Mesendoderm (in vitro differentiated cells): Measurements from ENCODE around the gene ZNF654.

Source experiments
- DNase-seq: peaks from one replicate; pipeline ENCODE4 v3.0.0; 2013
- H2AK5ac ChIP-seq: 2 replicates; pipeline ENCODE4 v1.6.1; 2013; ENCODE audit warnings: low read length, inconsistent platforms
- H2BK120ac ChIP-seq: 2 replicates; pipeline ENCODE4 v1.6.1; 2013; ENCODE audit warnings: low read depth, mild to moderate bottlenecking, low read length, moderate library complexity, mixed read lengths
- H2BK15ac ChIP-seq: replicated peaks from 2 replicates; pipeline ENCODE4 v1.6.1; 2013; ENCODE audit warnings: low read depth, mild to moderate bottlenecking, moderate library complexity
- H2BK5ac ChIP-seq: 2 replicates; pipeline ENCODE4 v1.6.1; 2013; ENCODE audit warnings: low read length, inconsistent platforms
- H3K18ac ChIP-seq: 2 replicates; pipeline ENCODE4 v1.6.1; 2013; ENCODE audit warnings: mild to moderate bottlenecking, low read length, mixed read lengths
- H3K23ac ChIP-seq: one replicate; pipeline ENCODE4 v1.6.1; 2013; ENCODE audit warnings: low read length
- H3K27ac ChIP-seq: 2 replicates; pipeline ENCODE4 v1.5.1; 2013; ENCODE audit warnings: low read depth, mild to moderate bottlenecking, inconsistent platforms, low read length, moderate library complexity
- H3K27me3 ChIP-seq: 2 replicates; pipeline ENCODE4 v1.6.1; 2013; ENCODE audit warnings: low read length, control low read depth, mild to moderate bottlenecking, inconsistent platforms; ENCODE audit not compliant: insufficient read depth, poor library complexity
- H3K36me3 ChIP-seq: 2 replicates; pipeline ENCODE4 v1.6.1; 2013; ENCODE audit warnings: low read length, inconsistent platforms; ENCODE audit not compliant: control insufficient read depth, insufficient read depth
- H3K4ac ChIP-seq: one replicate; pipeline ENCODE4 v1.6.1; 2013; ENCODE audit warnings: low read depth, mild to moderate bottlenecking, low read length, moderate library complexity
- H3K4me1 ChIP-seq: 2 replicates; pipeline ENCODE4 v1.6.1; 2013; ENCODE audit warnings: low read depth, low read length, inconsistent platforms; ENCODE audit not compliant: control insufficient read depth
- H3K4me2 ChIP-seq: 2 replicates; pipeline ENCODE4 v1.6.1; 2013; ENCODE audit warnings: low read length
- H3K4me3 ChIP-seq: 2 replicates; pipeline ENCODE4 v1.5.1; 2013; ENCODE audit warnings: mild to moderate bottlenecking, low read length
- H3K56ac ChIP-seq: one replicate; pipeline ENCODE4 v1.6.1; 2013; ENCODE audit warnings: low read length
- H3K79me1 ChIP-seq: 2 replicates; pipeline ENCODE4 v1.6.1; 2013; ENCODE audit warnings: low read length, inconsistent platforms
- H3K79me2 ChIP-seq: 2 replicates; pipeline ENCODE4 v1.6.1; 2013; ENCODE audit warnings: mild to moderate bottlenecking, low read length; ENCODE audit not compliant: control insufficient read depth, insufficient read depth
- H3K9ac ChIP-seq: 2 replicates; pipeline ENCODE4 v1.6.1; 2013; ENCODE audit warnings: low read length, inconsistent platforms
- H4K5ac ChIP-seq: one replicate; pipeline ENCODE4 v1.6.1; 2013; ENCODE audit warnings: low read length
- H4K8ac ChIP-seq: one replicate; pipeline ENCODE4 v1.6.1; 2013; ENCODE audit warnings: low read depth, mild to moderate bottlenecking, control low read depth, low read length, moderate library complexity
- WGBS: extraction: QIAGEN DNeasy Blood & Tissue Kit; methylation state at CpG from one replicate; pipeline ENCODE4 v1.1.7; 2013; ENCODE audit warnings: low lambda C conversion rate, missing lambda C conversion rate; ENCODE audit not compliant: insufficient coverage; ENCODE audit errors: extremely low coverage; 5-methylcytosine and 5-hydroxymethylcytosine counted together

ZNF654 gene

DNA sequence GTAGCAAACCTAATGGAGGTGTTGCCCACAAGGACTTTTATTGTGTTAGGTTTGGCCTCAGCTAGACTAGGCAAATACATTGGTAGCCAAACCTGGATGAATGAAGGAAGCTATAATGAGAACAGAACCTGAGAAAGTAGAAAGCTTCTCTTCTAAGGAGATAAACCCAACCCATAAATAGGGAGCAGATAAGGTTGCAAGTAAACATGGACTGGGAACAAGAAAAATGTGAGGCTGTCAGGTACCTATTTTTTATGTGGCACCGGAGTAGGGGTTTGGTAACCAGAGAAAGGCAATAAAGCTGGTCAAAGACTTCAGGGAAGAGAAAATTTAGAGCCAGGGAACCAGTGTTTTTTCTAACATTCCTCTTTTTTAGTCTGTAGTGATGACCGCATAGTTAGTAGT, 25.0 kb downstream of the ZNF654 start:
- no CpG with 5 or more reads among the region's 2 CpGs for WGBS

DNA sequence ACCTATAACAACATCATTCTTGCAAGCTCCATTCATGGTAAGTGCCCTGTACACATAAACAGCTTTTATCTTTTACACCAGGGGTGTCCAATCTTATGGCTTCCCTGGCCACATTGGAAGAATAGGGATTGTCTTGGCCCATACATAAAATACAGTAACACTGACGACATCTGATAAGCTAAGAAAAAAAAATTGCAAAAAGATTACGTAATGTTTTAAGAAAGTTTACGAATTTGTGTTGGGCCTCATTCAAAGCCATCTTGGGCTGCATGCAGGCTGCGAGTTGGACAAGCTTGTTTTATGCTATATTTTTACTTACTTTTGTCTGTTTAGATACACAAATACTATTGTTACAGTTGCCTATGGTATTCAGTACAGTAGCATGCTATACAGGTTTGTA, 31.6 kb downstream of the ZNF654 start:
- Histone ChIP-seq H3K36me3 (no peaks in the 10 kb centered on the region), H3K4me2 (no peak overlapping the region), H3K79me1 (peaks cover 1% of the 10 kb centered on the region), H2BK15ac (no peak overlapping the region), H3K27ac (no peak overlapping the region), H4K8ac (no peak overlapping the region), H2BK120ac (no peak overlapping the region), H3K56ac (no peak overlapping the region), H3K23ac (no peak overlapping the region), H3K27me3 (no peaks in the 10 kb centered on the region), H3K79me2 (peaks cover 2% of the 10 kb centered on the region), H2BK5ac (no peak overlapping the region), H3K9ac (no peak overlapping the region), H2AK5ac (no peak overlapping the region), H3K18ac (no peak overlapping the region), H3K4me3 (no peak overlapping the region), H3K4ac (no peak overlapping the region), H3K4me1 (peaks cover 5% of the 10 kb centered on the region), H4K5ac (no peak overlapping the region)
- WGBS: no CpG with 5 or more reads among the region's 4 CpGs
- DNase-seq: no peak

More for the DNA sequence above, 25.0 kb downstream of the ZNF654 start:
- Histone ChIP-seq H3K27ac (no peak overlapping the region), H2BK120ac (no peak overlapping the region), H3K36me3 (no peaks in the 10 kb centered on the region), H2AK5ac (no peak overlapping the region), H3K18ac (no peak overlapping the region), H3K4me2 (no peak overlapping the region), H3K56ac (no peak overlapping the region), H2BK15ac (no peak overlapping the region), H3K4me3 (no peak overlapping the region), H3K27me3 (no peaks in the 10 kb centered on the region), H4K8ac (no peak overlapping the region), H3K79me1 (peaks cover 9% of the 10 kb centered on the region), H3K4me1 (peaks cover 3% of the 10 kb centered on the region), H3K9ac (no peak overlapping the region), H3K4ac (no peak overlapping the region), H2BK5ac (no peak overlapping the region), H3K23ac (no peak overlapping the region), H3K79me2 (peaks cover 4% of the 10 kb centered on the region), H4K5ac (no peak overlapping the region)
- no peak for DNase-seq

DNA sequence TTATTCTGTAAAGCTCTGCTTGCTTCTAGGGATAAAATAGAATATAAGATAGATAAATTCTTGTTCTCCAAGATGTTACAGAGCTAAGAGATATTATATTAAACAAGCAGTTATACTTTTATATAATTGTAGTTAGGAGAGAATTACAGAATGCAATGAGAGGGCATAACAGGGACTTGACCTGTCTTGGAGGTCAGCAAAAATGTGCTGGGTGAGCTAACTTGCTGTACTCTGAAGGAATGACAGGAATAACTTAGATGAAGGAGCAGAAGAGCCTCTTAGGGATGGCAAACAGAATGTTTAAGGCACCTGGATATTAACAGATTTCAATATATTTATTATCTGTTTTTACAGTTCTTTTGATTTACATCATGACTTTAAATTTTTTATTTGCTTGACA, 33.2 kb downstream of the ZNF654 start:
- H3K4me3 ChIP-seq: no peak overlapping the region
- H3K23ac ChIP-seq: no peak overlapping the region
- no peak overlapping the region for H4K5ac ChIP-seq
- no peaks in the 10 kb centered on the region for H3K36me3 ChIP-seq
- H3K27ac ChIP-seq: no peak overlapping the region
- peaks cover 4% of the 10 kb centered on the region for H3K79me2 ChIP-seq
- H3K27me3 ChIP-seq: no peaks in the 10 kb centered on the region
- no peak overlapping the region for H2BK5ac ChIP-seq
- H2BK120ac ChIP-seq: no peak overlapping the region
- DNase-seq: no peak
- H3K9ac ChIP-seq: no peak overlapping the region
- H4K8ac ChIP-seq: no peak overlapping the region
- no peak overlapping the region for H2BK15ac ChIP-seq
- H2AK5ac ChIP-seq: no peak overlapping the region
- H3K4me2 ChIP-seq: no peak overlapping the region
- no peak overlapping the region for H3K18ac ChIP-seq
- peaks cover 2% of the 10 kb centered on the region for H3K79me1 ChIP-seq
- H3K4ac ChIP-seq: no peak overlapping the region
- H3K56ac ChIP-seq: no peak overlapping the region
- peaks cover 6% of the 10 kb centered on the region for H3K4me1 ChIP-seq

DNA sequence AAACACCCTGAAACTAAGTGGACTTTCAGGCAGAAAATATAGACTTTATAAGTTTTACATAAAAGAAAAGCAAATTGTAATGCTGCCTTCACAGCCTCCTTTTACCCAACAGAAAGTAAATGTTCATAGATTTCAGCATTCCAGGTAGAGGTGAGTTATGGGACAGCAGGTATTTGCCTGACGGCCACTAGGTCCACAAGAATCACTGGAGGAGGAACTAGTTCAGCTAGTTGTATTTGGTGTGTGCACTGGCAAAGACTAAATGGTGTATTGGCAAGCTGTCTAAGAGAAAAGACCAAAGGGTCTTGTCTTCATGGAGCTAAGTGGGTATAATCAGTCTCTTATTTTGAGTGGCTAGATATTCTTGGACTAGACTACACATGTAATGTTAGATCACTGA, 34.2 kb downstream of the ZNF654 start:
- WGBS: no CpG with 5 or more reads among the region's 1 CpG
- Histone ChIP-seq H3K36me3 (no peaks in the 10 kb centered on the region), H3K4ac (no peak overlapping the region)

DNA sequence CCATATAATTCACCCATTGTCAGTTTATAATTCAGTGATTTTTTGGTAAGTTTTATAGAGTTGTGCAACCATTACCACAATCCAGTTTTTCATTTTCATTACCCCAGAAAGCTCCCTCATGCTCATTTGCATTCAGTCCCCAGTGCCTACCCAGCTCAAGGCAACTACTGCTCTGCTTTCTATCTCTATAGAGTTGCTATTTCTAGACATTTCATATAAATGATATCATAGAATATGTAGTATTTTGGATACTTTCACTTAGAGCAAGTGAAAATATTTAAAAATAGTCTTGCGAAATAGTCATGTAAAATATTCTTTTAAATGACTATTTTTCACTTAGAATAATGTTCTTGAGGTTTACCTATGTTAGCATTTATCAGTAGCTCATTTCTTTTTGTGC, 42.1 kb downstream of the ZNF654 start:
- H2AK5ac ChIP-seq: no peak overlapping the region
- H2BK5ac ChIP-seq: no peak overlapping the region
- WGBS: no CpG with 5 or more reads among the region's 1 CpG
- no peak overlapping the region for H4K5ac ChIP-seq
- H3K4me1 ChIP-seq: no peaks in the 10 kb centered on the region
- peaks cover 1% of the 10 kb centered on the region for H3K79me1 ChIP-seq
- H3K56ac ChIP-seq: no peak overlapping the region
- no peak overlapping the region for H3K4ac ChIP-seq
- no peak overlapping the region for H3K9ac ChIP-seq
- H3K4me2 ChIP-seq: no peak overlapping the region
- H3K4me3 ChIP-seq: no peak overlapping the region
- no peak overlapping the region for H3K18ac ChIP-seq
- no peak overlapping the region for H2BK15ac ChIP-seq
- H3K27ac ChIP-seq: no peak overlapping the region
- H3K79me2 ChIP-seq: peaks cover 1% of the 10 kb centered on the region
- H2BK120ac ChIP-seq: no peak overlapping the region
- no peak overlapping the region for H4K8ac ChIP-seq
- no peak overlapping the region for H3K23ac ChIP-seq
- no peaks in the 10 kb centered on the region for H3K27me3 ChIP-seq
- H3K36me3 ChIP-seq: no peaks in the 10 kb centered on the region
- DNase-seq: no peak

More for the DNA sequence above, 34.2 kb downstream of the ZNF654 start:
- Histone ChIP-seq H3K23ac (no peak overlapping the region), H2BK15ac (no peak overlapping the region), H2AK5ac (no peak overlapping the region), H3K4me1 (peaks cover 6% of the 10 kb centered on the region), H3K79me1 (peaks cover 2% of the 10 kb centered on the region), H3K56ac (no peak overlapping the region), H2BK120ac (no peak overlapping the region), H3K4me2 (no peak overlapping the region), H3K27ac (no peak overlapping the region), H2BK5ac (no peak overlapping the region), H3K79me2 (peaks cover 4% of the 10 kb centered on the region), H4K8ac (no peak overlapping the region), H4K5ac (no peak overlapping the region), H3K27me3 (no peaks in the 10 kb centered on the region), H3K18ac (no peak overlapping the region), H3K9ac (no peak overlapping the region), H3K4me3 (no peak overlapping the region)
- DNase-seq: no peak

DNA sequence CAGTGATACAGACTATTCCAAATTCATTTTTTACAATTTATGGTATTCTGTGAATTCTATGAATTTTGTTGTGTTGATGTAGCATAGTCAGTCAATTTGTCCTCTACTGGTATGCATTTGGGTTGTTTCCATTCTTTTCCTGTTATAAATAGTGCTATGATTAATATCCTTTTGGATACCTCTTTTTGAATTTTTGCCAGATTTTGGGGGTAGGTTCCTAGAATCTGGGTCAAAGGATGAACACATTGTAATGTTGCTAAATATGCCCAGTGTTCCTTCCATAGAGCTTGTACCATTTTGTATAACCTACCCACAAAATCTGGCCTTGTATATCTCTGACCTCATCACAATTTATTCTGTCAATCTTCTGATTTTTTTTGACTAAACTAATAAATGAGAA, 46.3 kb downstream of the ZNF654 start:
- Histone ChIP-seq H4K8ac (no peak overlapping the region), H2BK5ac (no peak overlapping the region), H3K9ac (no peak overlapping the region), H3K27me3 (no peaks in the 10 kb centered on the region), H3K4ac (no peak overlapping the region), H3K79me2 (no peaks in the 10 kb centered on the region), H4K5ac (no peak overlapping the region), H3K79me1 (no peaks in the 10 kb centered on the region), H3K27ac (no peak overlapping the region), H3K23ac (no peak overlapping the region), H3K18ac (no peak overlapping the region), H3K36me3 (no peaks in the 10 kb centered on the region), H2BK15ac (no peak overlapping the region), H3K4me1 (no peaks in the 10 kb centered on the region), H2AK5ac (no peak overlapping the region), H3K56ac (no peak overlapping the region), H2BK120ac (no peak overlapping the region), H3K4me2 (no peak overlapping the region), H3K4me3 (no peak overlapping the region)
- no peak for DNase-seq
